Panc1 (cell line): ENCODE results near the gene B4GALNT4. TPM values are rescaled to one million over a fixed set of nuclear protein-coding genes. Genes with fewer than 3 reads are reported as not detected.

ENCODE experiments used
- ATAC-seq: fragments of 200-7000 bp; cut with Tn5 transposase; 2 replicates; pipeline ENCODE4 v1.9.1; 2020; ENCODE audit warnings: mild to moderate bottlenecking, moderate library complexity
- BruUV-seq: library from RNA; stranded (reverse); fragments of 400-500 nt; replicated peaks from 2 replicates; lab custom pipeline; 2021; lab: Mats Ljungman, UMichigan
- CTCF ChIA-PET: fragments of 300-600 bp; sonication (Branson Sonifier 250); formaldehyde crosslinking; loops from one replicate; lab custom pipeline; 2022; ENCODE audit warnings: antibody characterized with exemption; lab: Charles Lee
- POLR2A ChIA-PET: fragments of 300-600 bp; sonication (Branson Sonifier 250); formaldehyde crosslinking; loops from one replicate; lab custom pipeline; 2022; ENCODE audit warnings: antibody characterized with exemption; lab: Charles Lee
- DNase-seq: peaks from one replicate; pipeline ENCODE4 v3.0.0-alpha.2; 2010; ENCODE audit warnings: low read depth, low spot score
- H3K27ac ChIP-seq: 2 replicates; pipeline ENCODE4 v1.5.1; 2011; ENCODE audit warnings: mild to moderate bottlenecking, low read length, inconsistent platforms
- H3K27me3 ChIP-seq: fragments of 200-500 bp; sonication (Bioruptor generic); 2 replicates; pipeline ENCODE4 v1.6.0; 2014; ENCODE audit warnings: low read length, inconsistent platforms; ENCODE audit not compliant: control insufficient read depth, insufficient read depth
- H3K36me3 ChIP-seq: fragments of 200-500 bp; sonication (Bioruptor generic); 2 replicates; pipeline ENCODE4 v1.5.1; 2014; ENCODE audit warnings: inconsistent platforms, mild to moderate bottlenecking, low read length, moderate library complexity; ENCODE audit not compliant: control insufficient read depth, insufficient read depth
- H3K4me1 ChIP-seq: 2 replicates; pipeline ENCODE4 v1.5.1; 2011; ENCODE audit warnings: inconsistent platforms, mild to moderate bottlenecking, low read length, moderate library complexity; ENCODE audit not compliant: control insufficient read depth, insufficient read depth
- H3K4me3 ChIP-seq, 2 experiments: 2 replicates each; pipeline ENCODE4 v1.5.1; 2011 to 2012; ENCODE audit warnings: low read depth in 2 of 2, low read length in 2 of 2, mild to moderate bottlenecking in 2 of 2, inconsistent platforms in 1 of 2, moderate library complexity in 1 of 2
- H3K9me3 ChIP-seq: fragments of 200-500 bp; sonication (Bioruptor generic); 2 replicates; pipeline ENCODE4 v1.5.1; 2014; ENCODE audit warnings: low read depth, mild to moderate bottlenecking, inconsistent platforms, low read length, moderate library complexity; ENCODE audit not compliant: control insufficient read depth, insufficient read depth
- POLR2AphosphoS5 ChIP-seq: IDR thresholded peaks from 2 replicates; pipeline ENCODE4 v1.6.1; 2012; ENCODE audit warnings: mild to moderate bottlenecking, low read depth, low read length, moderate library complexity
- SIN3A ChIP-seq: IDR thresholded peaks from 2 replicates; pipeline ENCODE4 v1.6.1; 2012; ENCODE audit warnings: low read depth, mild to moderate bottlenecking, low read length, moderate library complexity, borderline replicate concordance; ENCODE audit not compliant: insufficient read depth
- TCF7L2 ChIP-seq: IDR thresholded peaks from 2 replicates; pipeline ENCODE4 v1.6.1; 2011; ENCODE audit warnings: mild to moderate bottlenecking, low read depth, low read length, inconsistent platforms
- in situ Hi-C: cut with HindIII; loops from 2 replicates; pipeline ENCODE4 v1.10.0; 2016; ENCODE audit warnings: low sequenced_read_pairs, low pct_unique_long_range_greater_than_20kb
- intact Hi-C: fragments of 100-400 bp; cut with micrococcal nuclease; formaldehyde crosslinking; loops from one replicate; pipeline ENCODE4 v1.10.0; 2022; ENCODE audit not compliant: unreplicated experiment
- total RNA-seq: library from RNA; stranded (reverse); gene quantifications from one replicate; pipeline ENCODE4 v1.2.1, GENCODE V29; 2021; ENCODE audit not compliant: unreplicated experiment
- TF ChIP-seq, protein P1 (sequence below): fragments of 450-650 bp; IDR thresholded peaks from 2 replicates; pipeline ENCODE4 v1.5.1; 2017; ENCODE audit warnings: mild to moderate bottlenecking
- TF ChIP-seq, protein P2 (sequence below), 2 experiments: IDR thresholded peaks; 2 replicates each; pipeline ENCODE4 v1.6.1; 2011 to 2012; ENCODE audit warnings: low read depth in 2 of 2, control low read depth in 1 of 2, low read length in 1 of 2, mild to moderate bottlenecking in 1 of 2, moderate library complexity in 1 of 2; ENCODE audit not compliant: insufficient read depth in 1 of 2

The B4GALNT4 gene
- total RNA-seq, 1 experiment from 2014 or later: 122 TPM

DNA sequence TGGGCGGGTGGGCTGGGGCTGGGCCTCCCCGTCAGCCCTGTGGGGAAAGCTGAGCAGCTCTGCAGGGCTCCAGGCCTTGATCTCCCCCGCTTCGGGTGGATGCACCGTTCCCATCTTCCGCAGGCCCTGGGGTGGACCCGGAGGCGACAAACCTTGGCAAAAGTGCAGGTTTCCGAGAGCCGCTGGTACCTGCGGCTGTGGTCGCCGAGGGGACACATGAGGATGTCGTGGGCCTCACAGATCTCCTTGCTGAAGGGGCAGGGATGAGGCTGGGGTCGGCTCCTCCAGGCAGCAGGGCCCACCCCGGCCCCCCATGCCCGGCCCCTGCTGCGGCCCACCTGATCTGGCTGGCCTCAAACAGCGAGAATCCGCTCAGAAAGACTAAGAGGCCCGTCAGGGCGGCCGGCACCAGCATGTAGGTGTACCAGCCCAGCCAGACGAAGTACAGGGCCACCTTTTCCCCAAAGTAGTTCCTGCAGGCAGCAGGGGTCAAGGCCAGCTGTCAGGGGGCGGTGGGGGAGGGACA, 60.7 kb downstream of the B4GALNT4 start:
- TF ChIP-seq SIN3A (no peak), TCF7L2 (no peak), POLR2AphosphoS5 (no peak)
- TF ChIP-seq, protein P1, sequence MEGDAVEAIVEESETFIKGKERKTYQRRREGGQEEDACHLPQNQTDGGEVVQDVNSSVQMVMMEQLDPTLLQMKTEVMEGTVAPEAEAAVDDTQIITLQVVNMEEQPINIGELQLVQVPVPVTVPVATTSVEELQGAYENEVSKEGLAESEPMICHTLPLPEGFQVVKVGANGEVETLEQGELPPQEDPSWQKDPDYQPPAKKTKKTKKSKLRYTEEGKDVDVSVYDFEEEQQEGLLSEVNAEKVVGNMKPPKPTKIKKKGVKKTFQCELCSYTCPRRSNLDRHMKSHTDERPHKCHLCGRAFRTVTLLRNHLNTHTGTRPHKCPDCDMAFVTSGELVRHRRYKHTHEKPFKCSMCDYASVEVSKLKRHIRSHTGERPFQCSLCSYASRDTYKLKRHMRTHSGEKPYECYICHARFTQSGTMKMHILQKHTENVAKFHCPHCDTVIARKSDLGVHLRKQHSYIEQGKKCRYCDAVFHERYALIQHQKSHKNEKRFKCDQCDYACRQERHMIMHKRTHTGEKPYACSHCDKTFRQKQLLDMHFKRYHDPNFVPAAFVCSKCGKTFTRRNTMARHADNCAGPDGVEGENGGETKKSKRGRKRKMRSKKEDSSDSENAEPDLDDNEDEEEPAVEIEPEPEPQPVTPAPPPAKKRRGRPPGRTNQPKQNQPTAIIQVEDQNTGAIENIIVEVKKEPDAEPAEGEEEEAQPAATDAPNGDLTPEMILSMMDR: no peak
- TF ChIP-seq, protein P2, sequence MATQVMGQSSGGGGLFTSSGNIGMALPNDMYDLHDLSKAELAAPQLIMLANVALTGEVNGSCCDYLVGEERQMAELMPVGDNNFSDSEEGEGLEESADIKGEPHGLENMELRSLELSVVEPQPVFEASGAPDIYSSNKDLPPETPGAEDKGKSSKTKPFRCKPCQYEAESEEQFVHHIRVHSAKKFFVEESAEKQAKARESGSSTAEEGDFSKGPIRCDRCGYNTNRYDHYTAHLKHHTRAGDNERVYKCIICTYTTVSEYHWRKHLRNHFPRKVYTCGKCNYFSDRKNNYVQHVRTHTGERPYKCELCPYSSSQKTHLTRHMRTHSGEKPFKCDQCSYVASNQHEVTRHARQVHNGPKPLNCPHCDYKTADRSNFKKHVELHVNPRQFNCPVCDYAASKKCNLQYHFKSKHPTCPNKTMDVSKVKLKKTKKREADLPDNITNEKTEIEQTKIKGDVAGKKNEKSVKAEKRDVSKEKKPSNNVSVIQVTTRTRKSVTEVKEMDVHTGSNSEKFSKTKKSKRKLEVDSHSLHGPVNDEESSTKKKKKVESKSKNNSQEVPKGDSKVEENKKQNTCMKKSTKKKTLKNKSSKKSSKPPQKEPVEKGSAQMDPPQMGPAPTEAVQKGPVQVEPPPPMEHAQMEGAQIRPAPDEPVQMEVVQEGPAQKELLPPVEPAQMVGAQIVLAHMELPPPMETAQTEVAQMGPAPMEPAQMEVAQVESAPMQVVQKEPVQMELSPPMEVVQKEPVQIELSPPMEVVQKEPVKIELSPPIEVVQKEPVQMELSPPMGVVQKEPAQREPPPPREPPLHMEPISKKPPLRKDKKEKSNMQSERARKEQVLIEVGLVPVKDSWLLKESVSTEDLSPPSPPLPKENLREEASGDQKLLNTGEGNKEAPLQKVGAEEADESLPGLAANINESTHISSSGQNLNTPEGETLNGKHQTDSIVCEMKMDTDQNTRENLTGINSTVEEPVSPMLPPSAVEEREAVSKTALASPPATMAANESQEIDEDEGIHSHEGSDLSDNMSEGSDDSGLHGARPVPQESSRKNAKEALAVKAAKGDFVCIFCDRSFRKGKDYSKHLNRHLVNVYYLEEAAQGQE (IDR thresholded peaks at IDR 0.05; ENCODE audit: insufficient read depth in 1 of 2, low read depth in 2 of 2, low read length in 1 of 2): no peak
- in situ Hi-C loops (no loop called here), intact Hi-C loops (no loop called here)
- no TSS peak for BruUV-seq
- peak; percentile 50 for ATAC-seq
- ChIA-PET POLR2A (no interaction called here), CTCF (interaction anchor here (1.0 kb wide), 1 partner anchor 19 kb away, joined by 3 read pairs; no protein-coding TSS in a partner anchor)
- H3K4me3 ChIP-seq: no peak overlapping the region
- no peak overlapping the region for H3K27ac ChIP-seq
- H3K9me3 ChIP-seq: no peaks in the 10 kb centered on the region
- no peak for DNase-seq
- no peaks in the 10 kb centered on the region for H3K27me3 ChIP-seq
- H3K4me1 ChIP-seq: peaks cover 11% of the 10 kb centered on the region
- no peaks in the 10 kb centered on the region for H3K36me3 ChIP-seq

Other genes starting within 250 kb of the B4GALNT4 start
- not detected for gene SCGB1C1, start 176.4 kb upstream of the B4GALNT4 start, total RNA-seq
- gene BET1L, start 162.1 kb upstream of the B4GALNT4 start, total RNA-seq: 89.0 TPM
- 264 TPM for gene RIC8A, start 161.8 kb upstream of the B4GALNT4 start, total RNA-seq
- 37.5 TPM for gene SIRT3, start 133.2 kb upstream of the B4GALNT4 start, total RNA-seq
- gene PSMD13, start 132.5 kb upstream of the B4GALNT4 start, total RNA-seq: 271 TPM
- 0.59 TPM for gene NLRP6, start 91.1 kb upstream of the B4GALNT4 start, total RNA-seq
- 115 TPM for gene PGGHG, start 80.4 kb upstream of the B4GALNT4 start, total RNA-seq
- gene IFITM5, start 70.0 kb upstream of the B4GALNT4 start, total RNA-seq: not detected
- 183 TPM for gene IFITM2, start 61.7 kb upstream of the B4GALNT4 start, total RNA-seq
- gene IFITM1, start 55.5 kb upstream of the B4GALNT4 start, total RNA-seq: 66.3 TPM
- 614 TPM for gene IFITM3, start 48.6 kb upstream of the B4GALNT4 start, total RNA-seq
- 36.8 TPM for gene PKP3, start 24.7 kb downstream of the B4GALNT4 start, total RNA-seq
- gene SIGIRR, start 45.5 kb downstream of the B4GALNT4 start, total RNA-seq: 183 TPM
- gene ANO9, start 72.5 kb downstream of the B4GALNT4 start, total RNA-seq: 61.4 TPM
- gene PTDSS2, start 80.8 kb downstream of the B4GALNT4 start, total RNA-seq: 103 TPM
- gene RNH1, start 137.7 kb downstream of the B4GALNT4 start, total RNA-seq: 345 TPM
- 175 TPM for gene HRAS, start 166.1 kb downstream of the B4GALNT4 start, total RNA-seq
- gene LRRC56, start 168.0 kb downstream of the B4GALNT4 start, total RNA-seq: 9.8 TPM
- gene LMNTD2, start 191.2 kb downstream of the B4GALNT4 start, total RNA-seq: 21.8 TPM
- 81.8 TPM for gene RASSF7, start 191.5 kb downstream of the B4GALNT4 start, total RNA-seq
- 90.6 TPM for gene PHRF1, start 207.0 kb downstream of the B4GALNT4 start, total RNA-seq
- 23.9 TPM for gene IRF7, start 246.5 kb downstream of the B4GALNT4 start, total RNA-seq